Stimulated activated CD8-positive, alpha-beta memory T cell treated with anti-CD3 and anti-CD28 coated beads, Interleukin-7, amount 100 ng/mL, for 4 hours (primary cell): ENCODE results near the gene PPIE.
A peak's percentile ranks its signal among the peaks of the same experiment; 100 is the strongest.

Experiments used
- DNase-seq, 2 donors: peaks; one replicate each; pipeline ENCODE4 v3.0.0-alpha.2; 2020; ENCODE audit warnings: low read depth in 2 of 2

The PPIE gene

GRCh38 chr1:39720094-39720999 is 18.3 kb upstream of the PPIE start:
- DNase-seq, result no peak

- DNase-seq, result no peak
Measured at GRCh38 chr1:39721664-39722063, 17.0 kb upstream of the PPIE start.

- DNase-seq, result no peak
Measured at GRCh38 chr1:39722495-39722894, 16.2 kb upstream of the PPIE start.

- DNase-seq, result no peak
Measured at GRCh38 chr1:39726600-39726999, 12.1 kb upstream of the PPIE start.

GRCh38 chr1:39727221-39727931 is 11.3 kb upstream of the PPIE start:
- DNase-seq, result no peak

GRCh38 chr1:39727932-39728317 is 10.8 kb upstream of the PPIE start:
- no peak for DNase-seq

- DNase-seq, result no peak
Measured at GRCh38 chr1:39729030-39729429, 9.7 kb upstream of the PPIE start.

GRCh38 chr1:39729842-39730241 is 8.8 kb upstream of the PPIE start:
- DNase-seq, result no peak

- no peak for DNase-seq
Measured at GRCh38 chr1:39732730-39733129, 6.0 kb upstream of the PPIE start.

GRCh38 chr1:39733161-39733560 is 5.5 kb upstream of the PPIE start:
- no peak for DNase-seq

- DNase-seq, result no peak
Measured at GRCh38 chr1:39735731-39736130, 3.0 kb upstream of the PPIE start.

- DNase-seq, result peak in 1 of 2 donors; percentile 6
Measured at GRCh38 chr1:39737546-39738169, 1.0 kb upstream of the PPIE start.

- no peak for DNase-seq
Measured at GRCh38 chr1:39745016-39745670, 6.5 kb downstream of the PPIE start.

GRCh38 chr1:39751595-39751994 is 12.9 kb downstream of the PPIE start:
- DNase-seq, result no peak

GRCh38 chr1:39752703-39753102 is 14.0 kb downstream of the PPIE start:
- no peak for DNase-seq

GRCh38 chr1:39753132-39754025 is 14.7 kb downstream of the PPIE start:
- DNase-seq, result no peak

GRCh38 chr1:39754026-39754570 is 15.4 kb downstream of the PPIE start:
- DNase-seq, result no peak

- no peak for DNase-seq
Measured at GRCh38 chr1:39754906-39755504, 16.3 kb downstream of the PPIE start.

GRCh38 chr1:39755965-39756659 is 17.4 kb downstream of the PPIE start:
- no peak for DNase-seq

GRCh38 chr1:39757501-39757900 is 18.8 kb downstream of the PPIE start:
- no peak for DNase-seq
